ENCODE measurements around the gene ARID2. TPM values are rescaled to one million over a fixed set of nuclear protein-coding genes. Genes with fewer than 3 reads are reported as not detected.
A peak's percentile ranks its signal among the peaks of the same experiment; 100 is the strongest.

ARID2 gene
- total RNA-seq, 1 donor = 21.0 TPM

DNA sequence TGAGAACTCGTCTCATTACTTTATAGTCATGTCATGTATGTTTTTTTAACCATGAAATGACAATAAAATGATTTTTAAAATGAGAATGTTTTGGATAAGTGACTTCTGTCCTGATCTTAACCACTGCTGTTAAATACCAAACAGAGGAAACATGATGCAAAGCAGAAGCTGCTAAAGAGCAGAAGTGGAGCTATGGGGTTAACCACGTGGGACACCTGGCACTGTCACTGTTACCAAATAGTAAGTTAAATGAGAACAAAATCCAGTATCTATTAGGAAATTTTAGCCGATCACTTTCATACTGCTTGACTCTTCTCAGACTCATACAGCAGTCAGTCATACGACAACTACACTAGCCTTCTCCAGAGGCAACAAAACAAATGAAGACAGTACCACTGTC, 178.4 kb downstream of the ARID2 start:
- H3K4me1 ChIP-seq (ENCODE audit: insufficient read depth, low read length) = no peaks in the 10 kb centered on the region
- DNase-seq (ENCODE audit: insufficient read length, low spot score, missing footprints) = no peak
- H3K9me3 ChIP-seq (ENCODE audit: low read depth, low read length) = no peaks in the 10 kb centered on the region
- H3K27ac ChIP-seq (ENCODE audit: low read depth, low read length) = no peak overlapping the region
- no peak overlapping the region for H2AFZ ChIP-seq (ENCODE audit: low read length)
- TF ChIP-seq, protein P1, sequence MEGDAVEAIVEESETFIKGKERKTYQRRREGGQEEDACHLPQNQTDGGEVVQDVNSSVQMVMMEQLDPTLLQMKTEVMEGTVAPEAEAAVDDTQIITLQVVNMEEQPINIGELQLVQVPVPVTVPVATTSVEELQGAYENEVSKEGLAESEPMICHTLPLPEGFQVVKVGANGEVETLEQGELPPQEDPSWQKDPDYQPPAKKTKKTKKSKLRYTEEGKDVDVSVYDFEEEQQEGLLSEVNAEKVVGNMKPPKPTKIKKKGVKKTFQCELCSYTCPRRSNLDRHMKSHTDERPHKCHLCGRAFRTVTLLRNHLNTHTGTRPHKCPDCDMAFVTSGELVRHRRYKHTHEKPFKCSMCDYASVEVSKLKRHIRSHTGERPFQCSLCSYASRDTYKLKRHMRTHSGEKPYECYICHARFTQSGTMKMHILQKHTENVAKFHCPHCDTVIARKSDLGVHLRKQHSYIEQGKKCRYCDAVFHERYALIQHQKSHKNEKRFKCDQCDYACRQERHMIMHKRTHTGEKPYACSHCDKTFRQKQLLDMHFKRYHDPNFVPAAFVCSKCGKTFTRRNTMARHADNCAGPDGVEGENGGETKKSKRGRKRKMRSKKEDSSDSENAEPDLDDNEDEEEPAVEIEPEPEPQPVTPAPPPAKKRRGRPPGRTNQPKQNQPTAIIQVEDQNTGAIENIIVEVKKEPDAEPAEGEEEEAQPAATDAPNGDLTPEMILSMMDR (IDR thresholded peaks at IDR 0.05; ENCODE audit: extremely low read depth, low read depth, low read length) = no peak
- H3K4me2 ChIP-seq (ENCODE audit: insufficient read depth, low read length) = no peak overlapping the region
- no peak overlapping the region for H3K4me3 ChIP-seq (ENCODE audit: insufficient read depth, low read length)
- no peaks in the 10 kb centered on the region for H3K27me3 ChIP-seq (ENCODE audit: insufficient read depth, low read length)
- peaks cover 5% of the 10 kb centered on the region for H3K36me3 ChIP-seq (ENCODE audit: insufficient read depth, low read length)
- H4K20me1 ChIP-seq (ENCODE audit: insufficient read depth, low read length) = no peaks in the 10 kb centered on the region
- no peaks in the 10 kb centered on the region for H3K79me2 ChIP-seq (ENCODE audit: insufficient read depth, low read length)

DNA sequence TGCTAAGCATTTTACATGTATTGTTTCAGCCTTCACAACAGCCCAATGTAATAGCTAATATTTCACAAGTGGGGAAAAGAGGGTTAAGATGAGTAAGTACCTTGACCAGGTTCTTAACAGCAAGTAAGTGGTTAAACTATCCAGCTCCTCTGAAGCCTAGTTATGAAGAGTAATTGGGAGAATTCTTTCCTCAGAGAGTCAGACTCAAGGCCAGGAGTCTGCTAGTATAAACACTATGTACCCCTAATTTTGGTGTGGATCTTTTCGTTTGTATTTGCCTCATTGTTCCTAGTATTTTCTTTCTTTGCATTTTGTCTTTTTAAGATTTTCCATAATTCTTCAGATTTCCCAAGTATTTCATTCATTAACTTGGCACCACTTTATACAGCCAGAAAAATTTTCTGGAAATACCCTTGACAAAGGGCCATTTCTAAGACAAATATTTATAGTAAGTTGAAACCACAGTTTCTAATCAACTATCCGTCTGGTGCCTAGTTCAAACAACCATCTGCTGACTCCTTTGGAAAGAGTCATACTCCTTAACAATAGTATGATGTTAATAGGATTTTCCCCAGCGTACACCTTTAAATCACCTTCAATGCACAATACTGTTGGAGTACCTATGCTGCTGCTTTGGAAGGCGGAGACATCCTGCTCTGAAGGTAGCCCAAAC, 179.7 kb downstream of the ARID2 start:
- TF ChIP-seq, protein P1 (IDR thresholded peaks at IDR 0.05; ENCODE audit: extremely low read depth, low read depth, low read length) = no peak
- Histone ChIP-seq H3K79me2 (ENCODE audit: insufficient read depth, low read length) (no peaks in the 10 kb centered on the region), H3K4me1 (ENCODE audit: insufficient read depth, low read length) (peaks cover 7% of the 10 kb centered on the region), H3K36me3 (ENCODE audit: insufficient read depth, low read length) (peaks cover 5% of the 10 kb centered on the region), H3K4me2 (ENCODE audit: insufficient read depth, low read length) (no peak overlapping the region), H3K27me3 (ENCODE audit: insufficient read depth, low read length) (no peaks in the 10 kb centered on the region), H3K27ac (ENCODE audit: low read depth, low read length) (no peak overlapping the region), H3K4me3 (ENCODE audit: insufficient read depth, low read length) (no peak overlapping the region), H3K9me3 (ENCODE audit: low read depth, low read length) (no peaks in the 10 kb centered on the region), H2AFZ (ENCODE audit: low read length) (no peak overlapping the region), H4K20me1 (ENCODE audit: insufficient read depth, low read length) (no peaks in the 10 kb centered on the region)
- no peak for DNase-seq (ENCODE audit: insufficient read length, low spot score, missing footprints)

DNA sequence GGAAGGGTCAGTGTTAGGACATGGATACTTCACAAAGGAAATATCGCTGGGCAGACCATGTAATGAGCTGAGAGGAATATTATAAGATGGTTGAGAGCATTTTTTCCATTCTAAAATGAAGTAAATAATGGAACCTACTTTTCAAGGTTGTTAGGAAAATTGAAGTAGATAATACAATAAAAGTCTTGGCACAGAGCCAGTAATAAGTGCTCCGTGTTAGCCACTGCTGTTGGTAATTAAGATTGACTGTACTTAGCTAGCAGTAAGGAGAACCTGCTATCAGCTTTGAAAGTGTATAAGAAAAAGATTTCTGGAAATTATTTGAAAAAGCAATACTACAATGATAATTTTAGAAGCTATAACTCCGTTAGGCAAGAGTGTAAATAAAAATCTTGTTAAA, 183.3 kb downstream of the ARID2 start:
- Histone ChIP-seq H3K9me3 (ENCODE audit: low read depth, low read length) (no peaks in the 10 kb centered on the region), H2AFZ (ENCODE audit: low read length) (no peak overlapping the region), H3K27ac (ENCODE audit: low read depth, low read length) (no peak overlapping the region), H3K36me3 (ENCODE audit: insufficient read depth, low read length) (peaks cover 5% of the 10 kb centered on the region), H3K27me3 (ENCODE audit: insufficient read depth, low read length) (no peaks in the 10 kb centered on the region), H4K20me1 (ENCODE audit: insufficient read depth, low read length) (no peaks in the 10 kb centered on the region), H3K4me1 (ENCODE audit: insufficient read depth, low read length) (peaks cover 12% of the 10 kb centered on the region), H3K79me2 (ENCODE audit: insufficient read depth, low read length) (no peaks in the 10 kb centered on the region), H3K4me3 (ENCODE audit: insufficient read depth, low read length) (no peak overlapping the region), H3K4me2 (ENCODE audit: insufficient read depth, low read length) (no peak overlapping the region)
- TF ChIP-seq, protein P1 (IDR thresholded peaks at IDR 0.05; ENCODE audit: extremely low read depth, low read depth, low read length) = no peak
- DNase-seq (ENCODE audit: insufficient read length, low spot score, missing footprints) = no peak

DNA sequence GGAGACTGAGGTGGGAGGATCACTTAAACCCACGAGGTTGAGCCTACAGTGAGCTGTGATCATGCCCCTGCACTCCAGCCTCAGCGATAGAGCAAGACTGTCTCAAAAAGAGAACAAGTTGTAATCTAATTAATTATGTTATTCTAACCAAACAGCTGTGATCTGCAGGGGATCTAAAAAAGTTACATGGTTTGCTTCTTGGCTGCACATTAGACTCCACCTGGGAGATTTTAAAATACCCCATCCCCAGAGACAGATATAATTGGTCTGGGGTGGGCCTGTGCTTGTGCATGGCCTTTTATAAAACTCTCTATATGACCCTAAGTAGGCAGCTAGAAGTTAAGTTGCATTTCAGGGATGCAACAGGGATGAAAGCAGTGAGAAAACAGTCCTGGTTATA, 184.1 kb downstream of the ARID2 start:
- H3K27me3 ChIP-seq (ENCODE audit: insufficient read depth, low read length) = no peaks in the 10 kb centered on the region
- H4K20me1 ChIP-seq (ENCODE audit: insufficient read depth, low read length) = no peaks in the 10 kb centered on the region
- H3K79me2 ChIP-seq (ENCODE audit: insufficient read depth, low read length) = no peaks in the 10 kb centered on the region
- TF ChIP-seq, protein P1 (IDR thresholded peaks at IDR 0.05; ENCODE audit: extremely low read depth, low read depth, low read length) = no peak
- H2AFZ ChIP-seq (ENCODE audit: low read length) = no peak overlapping the region
- peaks cover 12% of the 10 kb centered on the region for H3K4me1 ChIP-seq (ENCODE audit: insufficient read depth, low read length)
- H3K36me3 ChIP-seq (ENCODE audit: insufficient read depth, low read length) = peaks cover 5% of the 10 kb centered on the region
- peak overlapping the region; percentile 25 for H3K27ac ChIP-seq (ENCODE audit: low read depth, low read length)
- H3K9me3 ChIP-seq (ENCODE audit: low read depth, low read length) = no peaks in the 10 kb centered on the region
- H3K4me3 ChIP-seq (ENCODE audit: insufficient read depth, low read length) = no peak overlapping the region
- no peak overlapping the region for H3K4me2 ChIP-seq (ENCODE audit: insufficient read depth, low read length)
- DNase-seq (ENCODE audit: insufficient read length, low spot score, missing footprints) = no peak
